Stimulated activated CD8-positive, alpha-beta memory T cell treated with anti-CD3 and anti-CD28 coated beads, Interleukin-15, amount 100 ng/mL, for 48 hours (primary cell): Measurements from ENCODE around the gene FRS2.

Experiments used
- DNase-seq, 2 donors: peaks; one replicate each; pipeline ENCODE4 v3.0.0-alpha.2; 2020; ENCODE audit warnings: low read depth in 2 of 2

The FRS2 gene

DNA sequence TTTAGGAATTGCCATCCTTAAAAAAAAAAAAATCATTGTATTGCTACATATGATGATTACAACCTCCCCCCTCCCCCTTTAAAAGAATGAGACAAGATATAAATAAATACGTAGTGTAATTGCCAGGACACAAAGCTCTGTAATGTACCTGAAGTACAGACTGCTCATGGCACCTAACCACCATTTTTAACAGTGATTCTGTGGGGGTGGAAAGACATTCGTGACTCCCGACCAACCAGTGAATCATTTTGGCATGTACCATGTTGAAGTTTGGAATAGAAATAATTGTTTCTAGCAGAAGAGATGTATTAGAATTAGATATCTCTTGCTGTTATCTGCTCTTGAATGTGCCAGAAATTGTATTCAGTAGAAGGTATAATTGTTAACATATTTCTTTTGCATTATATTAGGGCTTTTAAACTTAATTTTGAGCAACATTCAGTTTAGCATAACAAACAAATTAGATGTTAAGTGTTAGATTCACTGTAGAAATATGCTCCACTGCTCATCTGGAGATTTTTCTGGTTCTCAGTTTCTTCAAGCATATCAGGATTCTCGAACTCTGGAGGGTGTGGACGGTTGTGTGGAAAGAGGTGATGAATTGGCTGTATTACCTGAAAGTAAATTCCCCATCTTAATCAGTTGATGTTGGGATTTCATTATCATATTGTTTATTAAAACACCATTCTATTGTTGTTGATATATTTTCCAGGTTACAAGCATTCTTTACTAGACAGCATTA is 31.1 kb downstream of the FRS2 start:
- no peak for DNase-seq

DNA sequence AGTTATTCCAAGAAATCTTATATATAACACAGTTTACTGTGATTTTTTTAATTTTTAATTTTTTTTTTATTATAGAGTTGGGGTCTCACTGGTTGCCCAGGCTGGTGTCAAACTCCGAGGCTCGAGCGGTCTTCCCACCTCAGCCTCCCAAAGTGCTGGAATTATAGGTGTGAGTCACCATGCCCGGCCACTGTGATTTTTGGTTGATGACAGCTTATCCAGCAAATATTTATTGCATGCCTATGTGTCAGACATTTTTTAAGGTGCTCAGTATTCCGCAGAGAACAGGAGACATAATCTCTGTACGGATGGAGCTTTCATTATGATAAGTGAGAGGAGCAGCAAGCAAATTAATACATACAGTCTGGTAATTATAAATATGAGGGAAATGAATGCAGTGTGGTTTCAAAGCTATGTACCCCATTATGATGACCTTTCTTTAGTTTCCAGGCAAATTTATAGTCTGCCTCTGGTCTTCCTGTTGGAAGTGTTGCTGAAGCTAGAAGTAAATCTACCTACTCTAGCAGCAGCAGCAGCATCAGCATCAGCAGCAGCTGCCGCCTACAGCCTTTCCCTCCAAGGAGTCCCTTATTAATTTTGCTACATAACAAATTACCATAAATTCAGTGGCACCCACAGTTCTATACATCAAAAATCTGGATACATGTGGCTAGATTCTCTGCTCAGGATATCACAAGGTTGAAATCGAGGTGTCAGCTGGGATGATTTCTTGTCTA is 32.3 kb downstream of the FRS2 start:
- DNase-seq, result no peak

DNA sequence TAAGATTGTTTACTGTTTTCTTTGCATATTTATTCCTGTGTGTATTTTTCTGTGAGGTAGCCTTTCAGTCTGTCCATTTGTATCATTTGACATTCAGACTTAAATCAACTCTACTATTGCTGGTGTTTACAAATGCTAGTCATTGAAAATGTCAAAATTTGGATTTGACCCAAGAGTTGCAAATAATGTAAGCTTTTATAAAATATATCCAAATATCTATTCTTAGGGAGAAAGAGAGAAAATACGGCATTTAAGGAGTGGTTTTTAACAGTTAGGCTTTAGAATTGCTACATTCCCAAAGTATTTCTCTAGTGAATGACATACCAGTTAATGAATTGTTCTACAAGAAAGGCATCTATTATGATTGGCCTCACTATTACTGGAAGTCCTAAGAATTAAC is 37.9 kb downstream of the FRS2 start:
- DNase-seq, result no peak

DNA sequence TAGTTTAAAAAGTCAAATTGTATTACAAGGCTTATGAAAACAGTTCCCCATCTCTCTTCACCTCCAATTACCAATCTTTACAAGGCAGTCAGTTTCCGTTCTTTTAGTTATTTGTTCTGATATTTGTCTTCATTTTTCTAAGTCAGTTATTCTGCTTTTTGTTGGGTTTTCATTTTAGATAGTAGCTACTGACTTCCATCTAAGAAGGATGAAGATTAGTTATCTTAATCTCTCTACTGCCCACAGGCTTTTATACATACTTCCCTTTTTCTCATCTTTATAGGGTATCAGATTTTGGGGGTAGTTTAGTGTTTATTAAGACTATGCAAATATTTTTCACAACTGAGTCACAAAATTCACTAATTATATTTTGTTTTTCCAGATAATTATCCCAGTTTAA is 38.4 kb downstream of the FRS2 start:
- DNase-seq, result no peak

DNA sequence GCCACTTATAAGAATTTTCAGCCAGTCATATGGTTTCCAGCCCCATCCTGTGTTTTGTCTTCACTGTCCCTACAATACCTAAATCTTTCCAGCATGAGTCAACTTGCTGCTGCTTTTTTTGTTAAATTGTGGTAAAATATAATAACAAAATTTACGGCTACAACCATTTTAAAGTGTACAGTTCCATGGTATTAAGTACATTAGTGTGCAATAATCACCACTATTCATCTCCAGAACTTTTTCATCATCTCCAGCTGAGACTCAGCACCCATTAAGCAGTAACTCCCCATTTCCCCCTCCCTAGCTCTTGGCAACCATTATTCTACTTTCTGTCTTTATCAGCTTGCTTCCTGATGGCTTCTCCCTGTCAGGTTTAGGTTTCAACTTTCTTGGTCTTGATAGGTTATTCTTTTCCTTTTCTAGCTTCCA is 39.1 kb downstream of the FRS2 start:
- no peak for DNase-seq

DNA sequence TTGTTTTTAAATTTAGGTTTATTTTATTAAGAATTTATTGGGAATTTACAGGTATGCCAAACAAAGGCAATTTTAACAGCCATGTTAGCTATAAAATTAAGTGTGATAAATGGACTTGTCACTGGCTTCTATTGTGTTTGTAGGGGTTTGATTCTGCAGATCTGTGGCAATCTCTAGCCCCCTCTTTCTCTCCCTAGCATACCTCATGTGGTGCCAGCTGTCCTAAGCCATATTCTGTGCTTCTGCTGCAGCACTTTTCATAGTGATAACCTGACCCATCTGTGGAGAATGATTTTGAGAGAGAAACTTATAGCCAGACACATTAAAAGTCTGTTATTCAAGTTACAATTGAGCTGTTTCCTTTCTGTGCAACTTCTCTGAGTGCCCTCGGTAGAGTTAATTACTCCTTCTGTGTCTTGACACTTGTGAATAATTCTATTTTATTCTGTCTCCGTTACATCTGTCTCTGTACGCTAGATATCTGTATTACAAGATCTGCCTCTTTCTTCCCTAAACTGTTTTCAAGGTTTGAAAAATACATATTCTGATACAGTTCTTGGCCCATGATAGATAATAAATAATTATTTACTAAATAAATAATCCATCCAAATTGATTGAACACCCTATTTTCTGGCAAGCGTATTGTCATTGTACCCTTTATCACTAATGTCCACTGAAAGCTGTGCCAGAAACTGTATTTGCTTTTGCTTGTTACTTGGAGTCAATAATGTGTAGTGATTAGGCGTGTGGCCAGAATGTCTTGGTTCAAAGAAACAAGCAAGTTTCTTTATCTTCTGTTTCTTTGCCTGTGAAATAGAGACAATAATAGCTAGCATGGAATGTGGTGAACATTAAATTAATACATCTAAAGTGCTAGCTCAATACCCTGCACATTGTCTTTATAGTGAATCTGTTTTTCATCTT is 40.0 kb downstream of the FRS2 start:
- no peak for DNase-seq

DNA sequence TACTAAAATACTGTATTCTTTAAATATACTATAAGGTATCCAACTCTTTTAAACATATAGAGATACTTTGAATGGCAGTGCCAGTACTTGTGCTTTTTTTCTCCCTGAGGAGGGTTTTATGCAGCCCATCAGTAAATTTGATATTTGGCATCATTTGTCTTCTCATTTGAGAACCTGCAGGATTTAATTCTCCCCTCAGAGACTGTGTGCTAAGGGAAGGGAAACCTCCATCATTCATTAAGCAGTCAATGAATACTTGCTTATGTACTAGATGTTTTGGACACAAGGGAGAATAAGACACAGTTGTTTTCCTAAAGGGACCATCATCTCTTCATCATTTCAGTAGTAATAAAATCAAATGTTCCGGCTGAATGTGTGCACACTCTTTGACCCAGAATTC is 40.8 kb downstream of the FRS2 start:
- no peak for DNase-seq

DNA sequence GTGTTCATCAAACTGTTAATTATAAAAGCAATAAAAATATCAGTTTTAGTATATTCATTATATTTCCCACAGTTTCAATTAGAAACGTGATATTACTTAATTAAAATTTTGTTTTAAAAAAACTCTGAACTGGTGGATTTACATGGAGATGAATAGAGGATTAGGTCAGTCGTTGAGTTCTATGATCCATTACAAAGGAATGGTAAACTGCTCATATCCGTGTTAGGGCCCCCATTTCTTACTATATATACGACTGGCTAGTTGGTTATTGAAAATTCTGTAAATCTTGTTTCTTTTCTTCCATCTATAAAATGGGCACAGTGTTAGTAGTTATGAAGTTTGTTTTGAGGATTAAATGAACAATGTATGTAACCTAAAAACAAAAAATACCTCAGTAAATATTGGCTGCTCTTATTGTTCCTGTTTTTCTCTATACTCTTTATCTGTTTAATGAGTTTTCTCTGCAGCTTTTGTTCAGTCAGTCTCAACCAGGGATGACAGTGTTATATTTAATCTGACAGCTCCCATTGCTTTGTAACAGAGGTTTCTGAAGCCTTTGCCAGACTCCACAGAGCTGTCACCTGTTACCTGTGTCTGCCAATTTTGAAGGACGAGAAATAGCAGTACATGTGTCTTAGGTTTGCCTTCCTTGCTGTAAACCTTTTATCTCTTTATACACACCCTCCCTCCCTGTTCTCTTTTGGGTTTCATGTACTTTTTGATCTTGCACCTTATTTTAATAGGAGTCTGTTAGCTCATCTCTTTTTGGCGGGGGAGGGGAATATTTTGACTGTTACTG is 41.5 kb downstream of the FRS2 start:
- DNase-seq, result no peak

DNA sequence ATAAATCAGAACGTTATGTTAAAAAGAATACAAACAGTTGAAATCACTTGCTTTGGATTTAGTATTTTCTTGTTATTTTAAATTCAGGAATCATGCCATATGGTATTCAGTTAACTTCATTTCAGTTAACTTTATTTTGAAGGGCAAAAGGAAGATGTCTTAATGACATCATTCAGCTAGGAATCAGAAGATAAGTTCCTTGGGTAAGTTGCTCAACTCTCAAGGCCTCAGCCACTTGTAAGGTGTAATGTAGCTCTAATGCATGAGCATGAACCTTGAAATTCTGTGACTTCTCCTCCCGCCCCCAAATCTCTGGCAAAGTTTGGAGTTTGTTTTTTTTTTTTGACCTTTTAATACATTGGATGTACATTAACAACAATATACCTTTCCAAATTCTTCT is 42.6 kb downstream of the FRS2 start:
- no peak for DNase-seq

DNA sequence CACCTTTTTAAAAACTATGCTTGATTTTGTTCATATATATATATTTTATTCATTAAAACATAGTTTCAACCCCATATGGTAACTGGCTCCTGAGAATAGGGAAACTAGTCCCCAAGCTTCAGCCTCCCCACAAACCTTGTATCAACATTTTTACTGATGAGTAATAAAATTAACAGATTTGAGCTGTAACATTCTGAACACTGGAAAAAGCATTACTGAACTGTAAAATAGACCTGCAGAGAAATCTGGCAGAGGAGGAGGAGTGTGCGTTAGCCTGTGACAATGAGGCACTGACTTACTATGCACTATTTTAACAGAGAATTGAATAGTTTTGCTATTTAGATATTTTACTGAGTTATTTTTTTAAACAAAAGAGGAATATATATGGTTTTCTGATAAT is 43.1 kb downstream of the FRS2 start:
- no peak for DNase-seq

DNA sequence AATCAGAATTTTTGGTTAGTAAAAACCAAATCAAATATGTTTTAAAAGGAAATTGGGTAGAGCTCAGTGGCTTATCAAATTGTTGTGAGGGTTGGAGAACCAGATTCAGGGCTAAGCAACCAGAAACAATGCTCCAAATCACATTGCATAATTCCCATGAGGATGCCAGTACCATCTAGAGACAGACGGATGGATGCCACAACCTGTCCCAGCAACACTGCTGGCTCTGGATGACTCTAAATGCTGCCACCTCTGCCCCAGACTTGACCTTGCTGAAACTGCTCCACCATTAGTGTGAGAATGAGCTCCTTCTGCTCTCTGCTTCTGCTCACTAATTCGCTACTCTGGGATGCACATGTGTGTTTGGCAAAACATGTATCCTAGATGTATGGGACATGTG is 43.9 kb downstream of the FRS2 start:
- no peak for DNase-seq

DNA sequence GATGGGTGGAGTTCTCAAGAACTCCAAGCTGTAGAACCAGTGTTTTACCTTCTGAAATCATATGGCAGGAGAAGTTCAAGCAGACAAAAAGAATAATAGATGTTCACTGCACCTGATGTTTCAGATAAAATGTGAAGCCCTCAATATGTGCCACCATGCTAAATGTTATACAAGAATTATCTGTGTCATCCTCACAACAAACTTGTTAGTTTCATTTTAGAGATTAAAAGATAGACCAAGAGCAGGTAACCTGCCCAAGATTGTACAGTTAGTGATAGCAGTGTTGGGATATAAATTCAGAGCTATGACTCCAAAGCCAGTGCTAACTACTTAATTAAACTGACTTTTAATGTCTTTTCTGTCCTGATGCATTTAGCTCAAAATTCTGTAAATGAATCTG is 44.7 kb downstream of the FRS2 start:
- no peak for DNase-seq

DNA sequence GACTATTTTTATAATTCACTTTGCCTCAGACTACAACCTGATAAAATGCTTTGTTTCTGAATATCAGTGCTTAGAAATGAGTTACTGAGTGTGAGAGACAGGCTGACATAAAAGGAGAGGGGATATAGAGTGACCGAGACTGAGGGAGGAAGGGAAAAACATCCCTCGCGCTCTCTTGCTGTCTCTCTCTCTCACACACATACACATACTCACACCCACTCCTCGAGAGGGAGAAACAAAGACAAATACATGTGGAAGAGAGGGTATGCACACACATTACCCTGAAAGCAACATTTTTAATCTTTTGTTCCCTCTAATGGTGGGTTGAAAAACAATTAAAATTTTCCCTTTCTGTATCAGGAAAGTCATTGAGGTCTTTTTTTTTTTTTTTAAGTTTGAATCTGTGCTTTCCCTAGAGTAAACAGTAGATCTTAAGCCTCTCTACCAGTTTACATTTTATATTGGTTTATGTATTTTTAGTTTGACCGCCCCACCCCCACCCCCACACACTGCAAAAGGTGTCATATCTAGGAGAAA is 45.3 kb downstream of the FRS2 start:
- DNase-seq, result no peak

DNA sequence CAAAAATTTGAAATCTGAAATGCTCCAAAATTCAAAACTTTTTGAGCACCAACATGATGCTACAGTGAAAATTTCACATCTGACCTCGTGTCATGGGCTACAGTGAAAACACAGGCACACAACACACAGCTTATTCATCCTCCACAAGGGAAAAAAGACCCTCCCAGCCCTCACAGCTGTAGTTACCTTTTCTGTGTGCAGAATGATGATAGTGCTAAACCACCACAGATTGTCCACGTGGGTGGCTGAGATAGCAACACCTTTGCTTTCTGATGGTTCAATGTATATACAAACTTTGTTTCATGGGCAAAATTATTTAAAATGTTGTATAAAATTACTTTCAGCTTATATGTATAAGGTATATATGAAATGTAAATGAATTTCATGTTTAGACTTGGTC is 46.8 kb downstream of the FRS2 start:
- no peak for DNase-seq

DNA sequence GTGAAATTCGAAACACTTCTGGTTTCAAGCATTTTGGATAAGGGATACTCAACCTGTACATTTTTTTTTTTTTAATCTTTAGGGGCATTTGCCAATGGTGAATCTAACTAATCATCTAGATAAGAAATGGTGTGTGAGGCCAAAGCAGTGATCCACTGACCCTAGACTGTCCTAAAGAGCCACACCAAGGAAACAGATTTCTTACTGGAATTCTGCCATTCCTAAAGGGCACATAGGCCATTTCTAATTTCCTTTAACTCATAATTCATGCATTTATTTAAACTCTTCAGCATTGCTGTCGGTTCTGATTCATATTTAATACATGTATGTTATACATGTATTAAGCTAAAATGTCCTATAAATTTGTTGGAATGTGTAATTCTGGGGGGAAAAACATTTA is 47.2 kb downstream of the FRS2 start:
- DNase-seq, result no peak

DNA sequence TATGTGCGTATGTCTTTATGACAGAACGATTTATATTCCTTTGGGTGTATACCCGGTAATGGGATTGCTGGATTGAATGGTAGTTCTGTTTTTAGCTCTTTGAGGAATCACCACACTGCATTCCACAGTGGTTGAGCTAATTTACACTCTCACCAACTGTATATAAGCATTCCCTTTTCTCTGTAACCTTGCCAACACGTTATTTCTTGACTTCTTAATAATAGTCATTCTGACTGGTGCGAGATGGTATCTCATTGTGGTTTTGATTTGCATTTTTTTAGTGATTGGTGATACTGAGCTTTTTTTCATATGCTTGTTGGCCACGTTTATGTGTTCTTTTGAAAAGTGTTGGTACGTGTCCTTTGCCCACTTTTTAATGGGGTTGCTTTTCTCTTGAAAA is 49.7 kb downstream of the FRS2 start:
- DNase-seq, result no peak

DNA sequence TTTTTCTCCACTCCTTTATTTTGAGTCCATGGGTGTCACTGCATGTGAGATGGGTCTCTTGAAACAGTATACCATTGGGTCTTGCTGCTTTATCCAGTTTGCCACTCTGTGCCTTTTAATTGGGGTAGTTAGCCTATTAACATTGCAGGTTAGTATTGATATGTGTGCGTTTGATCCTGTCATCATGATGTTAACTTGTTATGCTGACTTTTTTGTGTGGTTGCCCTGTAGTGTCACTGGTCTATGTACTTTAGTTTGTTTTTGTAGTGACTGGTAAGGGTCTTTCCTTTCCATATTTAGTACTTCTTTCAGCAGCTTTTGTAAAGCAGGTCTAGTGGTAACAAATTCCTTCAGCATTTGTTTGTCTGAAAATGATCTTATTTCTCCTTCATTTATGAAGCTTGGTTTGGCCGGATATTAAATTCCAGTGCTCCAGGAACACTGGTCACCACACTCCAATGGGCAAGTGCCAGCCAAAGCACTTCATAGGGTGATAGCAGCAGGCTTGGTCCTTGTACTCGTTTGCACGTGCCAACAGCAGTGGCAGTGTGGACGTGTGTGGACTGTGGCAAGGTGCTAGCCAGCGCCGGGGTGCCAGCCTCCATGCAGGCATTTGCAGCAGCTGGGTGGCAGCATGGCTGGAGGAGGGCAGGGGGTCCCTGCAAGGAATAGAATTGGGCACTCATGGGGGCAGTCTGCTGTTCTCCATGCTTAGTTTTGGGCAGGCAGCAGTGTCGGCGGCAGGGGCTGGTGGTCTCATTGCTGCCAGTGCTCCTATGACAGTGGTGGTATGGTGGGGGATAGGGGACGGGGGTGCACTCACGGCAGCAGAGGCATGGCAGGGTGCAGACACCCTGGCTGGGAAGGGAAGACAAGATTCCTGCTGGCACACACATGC is 53.5 kb downstream of the FRS2 start:
- no peak for DNase-seq

DNA sequence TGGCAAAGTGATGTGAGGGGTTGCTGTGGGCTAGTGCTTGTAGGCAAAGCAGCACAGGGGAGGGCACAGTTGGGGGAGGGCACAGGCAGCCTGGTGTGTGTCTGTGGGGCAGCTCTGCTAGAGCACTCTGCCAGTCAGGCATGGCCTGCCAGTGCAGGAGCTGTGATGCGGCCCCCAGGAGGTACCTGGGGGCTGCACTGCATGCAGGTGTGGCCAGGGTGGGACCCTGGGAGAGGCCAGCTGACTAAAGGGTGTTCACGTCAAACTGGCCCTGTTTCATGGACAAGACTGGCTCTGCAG is 54.1 kb downstream of the FRS2 start:
- DNase-seq, result no peak

DNA sequence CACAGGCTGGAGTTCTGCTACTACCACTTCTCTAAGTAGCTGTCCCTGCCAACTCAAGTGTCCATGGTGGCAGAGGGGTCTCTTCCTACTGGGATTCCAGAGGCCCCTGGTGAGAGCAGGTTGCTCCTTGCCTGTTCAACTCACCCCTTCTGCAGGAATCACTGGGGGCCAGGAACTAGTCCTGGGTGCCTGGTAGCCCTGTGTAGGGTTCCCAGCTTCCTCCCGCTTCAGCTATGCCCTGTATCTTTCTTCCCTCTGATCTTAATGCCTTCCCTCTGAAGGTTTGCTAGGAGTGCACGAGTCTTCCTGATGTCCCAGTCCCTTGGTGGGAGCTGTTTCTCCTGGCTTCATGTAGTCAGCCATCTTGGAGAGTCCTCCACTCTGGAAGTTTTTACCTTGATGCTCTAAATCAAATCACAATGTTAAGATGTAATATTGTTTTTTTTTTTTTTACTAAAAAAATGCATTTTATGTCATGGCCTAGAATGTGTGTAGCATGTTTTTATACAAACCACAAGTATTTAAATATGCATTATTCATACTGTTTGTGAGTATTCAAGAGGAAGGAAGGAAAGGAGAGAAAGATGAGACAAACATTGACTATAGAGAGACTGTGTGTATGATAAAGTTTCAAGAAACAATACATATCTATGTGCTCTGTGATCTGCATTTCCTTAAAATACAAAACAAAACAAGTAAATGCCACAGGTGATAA is 54.7 kb downstream of the FRS2 start:
- DNase-seq, result no peak
